HepG2 (cell line): ENCODE results near the gene CD6.

Source experiments
- ARID3A ChIP-seq: IDR thresholded peaks from 2 replicates; pipeline ENCODE4 v1.6.1; 2012; ENCODE audit warnings: low read depth, low read length, improper control_type of control experiment
- BRCA1 ChIP-seq: sonication (generic); formaldehyde crosslinking; IDR thresholded peaks from 2 replicates; pipeline ENCODE4 v1.4.0; 2020; ENCODE audit warnings: missing genetic modification reagents
- MAX ChIP-seq: IDR thresholded peaks from 2 replicates; pipeline ENCODE4 v1.6.1; 2012; ENCODE audit warnings: inconsistent platforms
- NR1H2 ChIP-seq: sonication (generic); formaldehyde crosslinking; IDR thresholded peaks from 2 replicates; pipeline ENCODE4 v1.8.1; 2022; ENCODE audit warnings: low read depth, missing genetic modification reagents, borderline replicate concordance
- NR2C2 ChIP-seq: sonication (generic); formaldehyde crosslinking; IDR thresholded peaks from 2 replicates; pipeline ENCODE4 v1.4.0; 2020; ENCODE audit warnings: missing genetic modification reagents, mild to moderate bottlenecking, moderate library complexity, borderline replicate concordance
- POLR2A ChIP-seq, 2 experiments: IDR thresholded peaks; 2 replicates each; pipeline ENCODE4 v1.6.1; 2011; ENCODE audit warnings: low read depth in 2 of 2, low read length in 2 of 2, mild to moderate bottlenecking in 1 of 2, moderate library complexity in 1 of 2; ENCODE audit not compliant: insufficient read depth in 1 of 2
- RAD21 ChIP-seq: fragments of 450-650 bp; formaldehyde crosslinking; IDR thresholded peaks from 2 replicates; pipeline ENCODE4 v1.5.0; 2020; ENCODE audit warnings: mild to moderate bottlenecking
- SIX1 ChIP-seq: sonication (generic); formaldehyde crosslinking; IDR thresholded peaks from 2 replicates; pipeline ENCODE4 v1.4.0; 2020; ENCODE audit warnings: missing genetic modification reagents, borderline replicate concordance
- TEAD2 ChIP-seq: sonication (generic); formaldehyde crosslinking; IDR thresholded peaks from 2 replicates; pipeline ENCODE4 v1.9.0; 2021; ENCODE audit warnings: missing genetic modification reagents
- ZFP37 ChIP-seq: sonication (generic); formaldehyde crosslinking; IDR thresholded peaks from 2 replicates; pipeline ENCODE4 v1.4.0; 2020; ENCODE audit warnings: missing genetic modification reagents, borderline replicate concordance
- ZNF101 ChIP-seq: sonication (generic); formaldehyde crosslinking; IDR thresholded peaks from 2 replicates; pipeline ENCODE4 v1.4.0; 2020; ENCODE audit warnings: mild to moderate bottlenecking, low read depth, missing genetic modification reagents, borderline replicate concordance
- ZNF20 ChIP-seq: sonication (generic); formaldehyde crosslinking; IDR thresholded peaks from 2 replicates; pipeline ENCODE4 v1.4.0; 2020; ENCODE audit warnings: mild to moderate bottlenecking, moderate library complexity, missing genetic modification reagents

GRCh38 chr11:61057615-61058014, 86.1 kb downstream of the CD6 start:
- TF ChIP-seq NR2C2 (CRISPR knock-in tag): no peak
- no peak for TF ChIP-seq ZNF101 (CRISPR knock-in tag)
- no peak for TF ChIP-seq TEAD2 (CRISPR knock-in tag)
- TF ChIP-seq RAD21 (CRISPR knock-in tag): no peak
- no peak for TF ChIP-seq POLR2A (IDR thresholded peaks at IDR 0.05; ENCODE audit: insufficient read depth in 1 of 2, low read depth in 2 of 2, low read length in 2 of 2)
- no peak for TF ChIP-seq SIX1 (CRISPR knock-in tag)
- no peak for TF ChIP-seq BRCA1 (CRISPR knock-in tag)
- no peak for TF ChIP-seq NR1H2 (CRISPR knock-in tag)
- no peak for TF ChIP-seq MAX
- TF ChIP-seq ZNF20: no peak
- TF ChIP-seq ARID3A: no peak
- TF ChIP-seq ZFP37: no peak
